Umbilical cord (tissue), 2 donors: ENCODE results near the gene SYNDIG1. TPM values are rescaled to one million over a fixed set of nuclear protein-coding genes. Genes with fewer than 3 reads are reported as not detected.
"Not testable (repeated sequence)": the region's sequence is repeated elsewhere in the genome, so short reads cannot be mapped to it uniquely, and the experiment has no call there.

Experiments
- DNase-seq: peaks from one replicate; pipeline ENCODE4 v3.0.0-alpha.2; 2015; ENCODE audit warnings: low spot score
- total RNA-seq: library from RNA; depleted of rRNA; stranded (reverse); fragments of >200 nt; gene quantifications from one replicate; pipeline ENCODE4 v1.2.3, GENCODE V29; 2014; ENCODE audit warnings: low replicate concordance; ENCODE audit not compliant: insufficient read depth

Gene SYNDIG1
- total RNA-seq, 1 donor from 2014 or later: 6.3 TPM

- DNase-seq: peak; percentile 25
These were observed 139.7 kb downstream of the SYNDIG1 start for GRCh38 chr20:24608926-24609667.

DNA sequence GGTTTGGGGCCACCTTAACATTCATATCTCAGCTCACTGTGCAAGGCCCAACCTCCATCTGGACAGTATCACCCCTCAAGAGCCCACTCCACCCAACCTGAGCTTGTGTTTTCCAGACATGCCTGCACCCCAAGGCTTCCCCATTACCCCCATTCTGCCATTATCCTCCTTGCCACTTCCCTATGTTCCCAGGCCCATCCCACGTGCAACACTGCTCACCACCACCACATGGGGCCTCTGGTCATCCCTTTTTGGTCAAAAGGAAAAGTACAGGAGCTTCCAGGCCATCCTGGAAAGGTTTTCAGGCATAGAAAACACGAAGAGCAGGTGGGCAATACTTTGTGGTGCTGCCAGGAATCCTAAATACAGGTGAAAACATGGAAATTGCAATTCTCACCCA lies 140.3 kb downstream of the SYNDIG1 start:
- no peak for DNase-seq

DNA sequence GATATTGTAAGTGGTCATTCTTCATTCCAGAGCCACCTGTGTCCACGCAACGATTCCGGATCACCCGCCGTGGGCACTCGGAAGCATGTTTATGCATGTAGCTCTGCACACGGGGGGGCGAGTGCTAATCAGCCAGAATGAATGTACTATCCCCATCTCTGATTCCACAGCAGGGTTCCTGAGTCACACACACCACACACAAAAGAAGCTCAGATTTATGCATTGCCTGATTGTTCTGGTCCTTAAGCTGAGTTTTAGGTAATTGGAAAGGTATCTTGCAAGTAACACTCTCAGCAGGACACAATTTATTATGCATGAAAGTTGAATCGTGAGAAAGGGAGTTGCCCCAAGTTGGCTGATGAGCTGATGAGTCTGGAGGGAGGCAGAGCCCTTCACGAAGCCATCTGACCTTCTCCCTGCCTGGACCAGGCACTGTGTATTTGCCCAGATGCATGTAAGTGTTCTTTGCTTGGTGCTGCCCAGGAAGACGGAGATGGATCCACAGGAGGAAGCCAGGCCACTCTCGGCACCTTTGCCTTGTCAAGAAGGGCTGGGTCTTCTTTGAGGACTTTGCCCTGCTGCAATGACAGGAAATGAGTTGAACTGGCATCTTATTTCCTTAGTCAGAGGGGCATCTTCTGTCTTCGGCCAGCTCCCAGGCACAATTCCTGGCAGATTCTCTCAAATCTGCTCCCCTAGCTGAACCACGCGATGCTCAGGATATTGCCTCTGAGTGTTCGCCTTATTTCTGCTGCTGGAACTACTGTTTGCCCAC lies 141.1 kb downstream of the SYNDIG1 start:
- no peak for DNase-seq

DNA sequence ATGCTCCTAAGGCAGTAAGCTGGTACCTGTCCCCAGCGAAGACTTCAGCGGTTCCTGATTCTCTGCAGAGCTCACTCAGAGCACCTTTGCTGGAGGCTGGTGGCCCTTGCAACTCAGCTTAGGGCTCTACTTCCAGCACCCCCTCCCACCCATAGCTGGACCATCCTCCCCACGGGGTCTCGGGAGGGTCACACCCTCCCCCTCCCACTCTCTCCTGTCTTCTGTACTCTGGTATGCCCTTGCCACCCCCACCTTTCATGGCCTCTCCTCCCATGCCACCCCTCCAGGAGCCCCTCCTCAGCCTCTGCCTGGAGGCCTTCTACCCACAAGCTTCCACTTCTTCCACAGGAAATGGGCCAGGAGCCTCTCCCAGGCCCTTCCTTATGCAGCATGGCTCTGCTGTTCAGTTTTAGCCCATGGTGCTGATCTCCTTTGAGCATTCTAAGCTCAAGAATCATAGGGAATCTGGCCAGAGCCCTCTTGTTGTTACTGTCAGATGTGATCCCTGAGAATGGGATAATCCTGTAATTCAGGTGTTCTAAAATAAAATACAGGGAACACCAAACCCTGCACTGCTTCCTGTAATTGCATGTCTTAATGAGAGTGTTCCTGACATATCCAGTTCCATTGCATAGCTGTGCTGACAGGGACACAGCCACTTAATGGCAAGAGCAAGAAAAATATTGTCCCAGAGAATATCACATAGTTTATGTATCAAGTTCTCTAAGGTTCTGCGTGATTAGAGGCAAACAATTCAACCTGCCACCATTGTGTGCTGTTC lies 142.1 kb downstream of the SYNDIG1 start:
- DNase-seq: no peak

DNA sequence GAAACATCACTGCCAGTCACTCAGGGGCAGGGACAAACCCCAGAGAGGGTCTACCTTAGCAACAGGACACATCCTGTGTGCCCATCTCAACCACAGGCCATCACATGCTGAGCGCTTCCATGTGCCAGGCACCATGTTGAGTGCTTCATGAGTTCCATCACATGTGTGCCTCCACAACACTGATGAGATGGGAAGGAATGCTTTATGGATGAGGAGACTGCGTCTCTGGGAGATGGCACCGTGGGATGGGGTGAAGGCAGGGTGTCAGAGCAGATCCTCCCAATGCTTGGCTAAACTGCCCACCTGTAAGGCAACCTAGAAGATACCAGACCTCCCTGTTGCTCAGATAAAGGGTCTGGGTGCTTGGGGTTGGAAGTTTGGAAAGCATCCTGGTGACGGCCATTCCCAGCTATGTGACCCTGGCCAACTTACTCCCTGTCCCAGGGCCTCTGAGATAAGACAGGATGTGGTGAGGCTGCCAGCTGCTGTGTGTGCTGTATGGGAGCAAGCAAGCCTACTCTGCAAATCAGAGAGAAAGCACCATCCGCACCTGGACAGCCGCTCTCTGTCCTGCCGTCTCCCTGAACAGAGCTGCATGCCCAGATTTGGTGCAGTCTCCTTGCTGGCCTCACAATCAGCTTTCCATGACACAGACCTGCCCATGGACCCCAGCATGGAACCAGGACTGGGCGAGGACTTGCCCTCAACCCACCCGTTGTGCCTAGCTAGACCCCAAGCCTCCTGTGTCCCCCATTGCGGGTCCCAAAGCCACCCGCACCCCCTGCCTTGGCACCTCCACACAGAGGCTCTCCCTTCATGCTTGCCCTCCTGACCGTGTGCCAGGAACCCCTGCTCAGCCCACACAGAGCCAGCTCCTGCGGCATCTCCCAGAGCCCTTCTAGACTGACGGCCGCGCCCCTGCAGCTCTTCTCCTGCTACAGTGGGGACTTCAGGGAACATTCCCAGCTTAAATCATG lies 143.7 kb downstream of the SYNDIG1 start:
- DNase-seq: peak; percentile 14

DNA sequence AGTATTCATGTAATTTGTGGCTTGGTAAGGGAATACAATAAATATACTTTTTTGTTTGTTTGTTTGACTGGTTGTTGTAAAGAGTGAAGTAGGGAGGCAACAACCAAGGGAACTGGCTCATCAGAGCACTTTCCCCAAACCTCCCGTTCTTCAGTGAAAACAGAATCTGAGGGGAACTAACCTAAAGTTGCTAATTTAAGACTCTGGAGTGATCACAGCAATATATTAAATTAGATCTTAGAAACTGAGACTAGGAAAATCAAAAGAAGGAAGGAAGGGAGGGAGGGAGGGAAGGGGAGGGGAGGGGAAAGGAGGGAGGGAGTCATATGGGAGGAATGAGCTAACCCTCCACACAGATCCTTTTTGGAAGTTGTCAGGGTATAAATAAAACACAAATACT lies 144.9 kb downstream of the SYNDIG1 start:
- DNase-seq: no peak

GRCh38 chr20:24615353-24615752 lies 145.9 kb downstream of the SYNDIG1 start:
- no peak for DNase-seq

DNA sequence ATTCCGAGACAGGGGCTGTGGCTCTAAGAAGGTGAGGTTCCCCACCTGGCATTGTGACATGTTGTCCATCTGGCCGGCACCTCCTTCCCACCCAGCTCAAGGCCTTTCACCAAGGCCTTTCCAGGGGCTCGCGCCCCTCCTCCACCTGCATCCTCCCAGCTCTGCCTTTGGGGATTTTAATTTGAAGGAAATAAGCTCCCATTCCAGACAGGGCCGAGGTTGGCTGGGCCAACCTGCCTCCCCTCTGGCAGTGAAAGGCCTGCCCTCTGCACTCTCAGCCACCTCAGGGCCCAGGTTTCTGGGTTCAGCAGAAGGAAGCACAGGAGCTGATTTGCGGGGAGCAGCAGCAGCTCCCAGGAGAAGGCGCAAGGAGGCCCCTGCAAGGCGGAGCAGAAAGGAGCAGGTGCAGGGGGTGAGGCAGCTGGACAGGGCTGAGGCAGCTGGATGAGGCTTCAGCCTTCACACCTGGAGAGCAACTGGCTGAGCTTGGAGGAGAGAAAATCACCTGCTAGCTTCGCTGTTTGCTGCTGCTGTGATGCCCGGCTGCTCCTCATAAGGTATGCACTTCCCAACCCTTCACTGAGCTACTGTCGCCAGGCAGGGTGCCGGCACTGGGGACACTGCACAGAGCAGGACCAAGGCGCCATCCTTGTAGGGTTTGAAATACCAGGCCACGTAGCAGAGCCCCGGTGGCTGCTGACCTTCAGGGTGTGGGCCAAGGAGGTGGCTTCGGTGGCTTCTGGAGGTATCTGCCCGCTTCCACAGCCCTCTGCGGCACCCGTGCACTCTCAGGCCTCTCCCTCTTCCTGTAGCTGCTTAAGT lies 147.0 kb downstream of the SYNDIG1 start:
- DNase-seq: no peak

DNA sequence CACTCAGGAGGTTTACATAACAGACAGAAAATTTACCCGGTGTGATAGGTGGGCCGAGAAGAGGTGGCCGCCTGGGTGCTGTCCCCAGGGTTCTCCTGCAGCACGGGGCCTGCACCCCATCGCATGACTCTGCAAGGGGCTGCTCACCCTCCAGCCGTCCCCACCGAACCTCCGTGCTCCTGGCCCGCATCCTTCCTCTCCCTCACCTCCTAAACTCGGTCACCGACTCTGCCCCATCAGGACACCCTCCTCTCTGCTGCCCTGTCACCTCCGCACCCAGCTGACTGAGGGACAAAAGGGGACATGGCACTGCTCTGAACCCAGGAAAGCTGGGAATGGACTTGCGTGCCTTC lies 147.6 kb downstream of the SYNDIG1 start:
- DNase-seq: no peak

DNA sequence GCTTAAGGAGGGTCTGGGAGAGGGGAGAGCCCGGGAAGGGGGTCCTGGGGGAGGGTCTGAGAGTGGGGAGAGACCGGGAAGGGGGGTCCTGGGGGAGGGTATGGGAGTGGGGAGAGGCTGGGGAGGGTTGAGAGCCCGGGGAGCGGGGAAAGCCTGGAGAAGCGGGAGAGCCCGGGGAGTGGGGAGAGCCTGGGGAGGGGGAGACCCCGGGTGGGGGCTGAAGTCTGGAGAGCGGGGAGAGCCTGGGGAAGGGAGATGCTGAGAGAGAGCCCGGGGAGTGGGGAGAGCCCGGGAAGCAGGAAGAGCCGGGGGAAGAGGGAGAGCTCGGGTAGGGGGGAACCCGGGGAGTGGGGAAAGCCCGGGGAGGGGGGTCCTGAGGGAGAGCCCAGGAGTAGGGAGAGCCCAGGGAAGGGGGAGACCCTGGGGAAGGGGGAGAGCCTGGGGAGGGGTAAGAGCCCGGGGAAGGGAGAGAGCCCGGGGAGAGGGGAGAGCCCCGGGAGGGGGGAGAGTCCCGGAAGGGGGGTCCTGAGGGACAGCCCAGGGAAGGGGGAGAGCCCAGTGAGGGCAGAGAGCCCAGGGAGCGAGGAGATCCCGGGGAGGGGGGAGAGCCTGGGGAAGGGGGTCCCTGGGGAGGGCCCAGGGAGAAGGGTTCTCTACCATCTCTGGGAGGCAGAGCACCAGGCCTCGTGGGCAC lies 148.5 kb downstream of the SYNDIG1 start:
- DNase-seq: no peak

GRCh38 chr20:24618739-24619138 lies 149.3 kb downstream of the SYNDIG1 start:
- no peak for DNase-seq

DNA sequence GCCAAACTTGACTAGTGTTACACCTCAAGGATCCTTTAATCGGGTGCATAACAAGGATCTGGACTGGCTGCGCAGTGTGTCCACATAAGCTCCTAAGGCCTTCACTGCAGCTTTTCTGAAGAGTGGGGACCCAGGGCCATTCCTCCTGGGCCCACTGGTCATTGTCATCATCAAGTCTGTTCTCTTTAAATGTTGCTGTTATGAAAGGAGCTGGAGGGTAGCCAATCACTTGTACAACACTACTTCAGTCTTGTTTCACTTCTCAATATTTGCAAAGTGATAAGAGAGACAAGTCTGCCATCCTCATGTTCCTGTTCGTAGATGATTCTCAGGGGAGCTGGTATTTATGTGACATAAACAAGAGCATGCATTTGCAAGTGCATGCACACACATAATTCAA lies 149.8 kb downstream of the SYNDIG1 start:
- DNase-seq: no peak

DNA sequence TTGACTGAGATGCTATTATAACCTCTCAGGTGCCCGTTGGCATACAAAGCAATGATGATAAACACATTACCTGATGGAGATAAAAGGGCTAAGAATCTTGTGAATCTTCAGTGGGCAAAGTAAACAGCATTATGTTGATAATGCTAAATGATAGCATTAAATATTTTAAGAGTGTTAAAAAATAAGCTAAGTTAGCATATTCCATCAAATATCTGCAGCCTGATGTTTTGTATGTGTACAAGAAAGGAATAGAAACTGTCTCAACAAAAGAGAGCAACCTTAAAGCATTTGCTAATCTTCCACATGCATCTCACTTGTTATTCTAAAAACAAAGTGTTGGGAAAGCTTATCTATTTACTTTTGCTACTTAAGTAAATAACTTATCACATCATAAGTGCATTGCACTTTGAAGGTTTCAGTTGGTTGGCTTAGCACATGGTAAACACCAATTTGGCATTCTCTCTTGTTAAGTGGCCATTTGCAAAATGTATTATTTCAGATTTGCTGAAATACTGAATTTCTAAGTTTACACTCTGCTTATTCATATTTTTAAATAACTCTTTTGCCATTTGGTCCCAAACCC lies 151.6 kb downstream of the SYNDIG1 start:
- DNase-seq: no peak

DNA sequence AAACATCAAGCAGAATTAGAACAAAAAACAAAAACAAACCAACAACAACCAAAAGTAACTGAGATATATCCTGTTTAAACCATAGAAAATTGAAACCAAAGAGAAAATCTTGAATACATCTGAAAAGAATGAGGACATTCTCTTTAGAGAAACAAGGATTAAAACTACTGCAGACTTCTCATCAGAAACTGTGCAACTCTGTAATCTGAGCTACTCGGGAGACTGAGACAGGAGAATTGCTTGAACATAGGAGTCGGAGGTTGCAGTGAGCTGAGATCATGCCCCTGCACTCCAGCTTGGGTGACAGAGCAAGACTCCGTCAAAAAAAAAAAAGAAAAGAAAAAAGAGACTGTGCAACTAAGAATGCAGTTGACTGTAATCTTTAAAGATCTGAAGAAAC lies 153.4 kb downstream of the SYNDIG1 start:
- no peak for DNase-seq

GRCh38 chr20:24626141-24626540 lies 156.7 kb downstream of the SYNDIG1 start:
- not testable (repeated sequence) for DNase-seq

DNA sequence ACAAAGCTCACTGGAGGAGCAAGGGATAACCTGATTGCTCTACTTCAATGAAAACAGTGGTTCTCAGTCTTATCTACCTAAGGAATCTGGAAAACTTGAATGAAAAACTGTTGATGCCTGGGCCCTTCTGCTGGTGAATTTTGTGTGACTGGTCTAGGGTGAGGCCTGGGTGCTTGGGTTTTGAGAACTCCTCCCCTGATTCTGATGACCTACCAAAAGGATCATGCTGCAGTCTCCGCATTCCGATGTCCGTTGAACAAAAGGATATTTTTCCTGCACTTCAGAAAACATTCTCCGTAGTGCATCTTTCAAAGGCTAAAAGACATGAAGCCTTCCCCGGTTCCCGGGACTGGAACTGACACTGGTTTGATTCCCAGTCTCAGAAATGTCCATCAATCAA lies 157.9 kb downstream of the SYNDIG1 start:
- no peak for DNase-seq

DNA sequence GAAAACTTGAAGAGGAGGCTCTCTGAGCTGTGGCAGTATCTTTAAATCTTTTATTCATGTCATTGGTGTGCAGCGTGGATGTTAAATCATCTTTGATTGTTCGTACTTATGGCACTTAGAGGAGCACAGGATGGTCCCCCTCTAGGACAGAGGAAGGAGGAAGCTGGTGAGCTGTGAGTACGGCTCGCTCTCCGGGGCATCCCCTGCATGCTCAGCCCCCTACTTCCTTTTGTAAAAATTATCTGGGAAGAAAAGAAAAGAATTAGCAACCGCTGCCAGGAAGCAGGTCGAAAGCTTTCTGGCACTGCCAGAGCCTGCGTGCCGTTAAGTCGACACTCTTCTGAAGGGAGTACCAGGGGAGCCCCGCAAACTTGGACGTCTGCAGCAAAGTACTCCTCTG lies 158.5 kb downstream of the SYNDIG1 start:
- DNase-seq: no peak

- DNase-seq: no peak
These were observed 159.6 kb downstream of the SYNDIG1 start for GRCh38 chr20:24628985-24629384.

DNA sequence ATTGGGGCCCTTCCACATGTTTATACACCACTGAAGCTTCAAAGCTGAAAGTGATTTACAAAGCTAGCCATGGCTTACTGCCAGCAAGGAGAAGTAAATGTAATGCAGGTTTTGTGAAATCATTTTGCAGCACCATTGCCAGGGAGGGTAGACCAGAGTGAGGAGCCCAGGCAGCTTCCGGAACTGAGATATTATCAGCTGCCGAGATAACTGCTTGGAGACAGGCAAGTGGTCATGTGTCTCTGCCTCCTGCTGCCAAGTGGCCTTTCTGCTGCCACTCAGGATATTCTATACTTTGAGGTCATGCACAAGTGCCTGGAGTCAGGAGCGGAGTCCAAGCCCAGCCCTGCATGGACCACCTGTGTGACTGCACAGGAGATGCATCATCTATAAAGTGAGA lies 160.2 kb downstream of the SYNDIG1 start:
- DNase-seq: peak; percentile 42
